ENCODE results near the gene PTN. TPM values are rescaled to one million over a fixed set of nuclear protein-coding genes. Genes with fewer than 3 reads are reported as not detected.

PTN gene
- total and polyA plus RNA-seq, 10 of the 15 experiments (the other 5 are each of a cell fraction or from before 2014, with no cell fraction given) = 0.09 to 1.2 (median 0.13) TPM; not detected in 7

DNA sequence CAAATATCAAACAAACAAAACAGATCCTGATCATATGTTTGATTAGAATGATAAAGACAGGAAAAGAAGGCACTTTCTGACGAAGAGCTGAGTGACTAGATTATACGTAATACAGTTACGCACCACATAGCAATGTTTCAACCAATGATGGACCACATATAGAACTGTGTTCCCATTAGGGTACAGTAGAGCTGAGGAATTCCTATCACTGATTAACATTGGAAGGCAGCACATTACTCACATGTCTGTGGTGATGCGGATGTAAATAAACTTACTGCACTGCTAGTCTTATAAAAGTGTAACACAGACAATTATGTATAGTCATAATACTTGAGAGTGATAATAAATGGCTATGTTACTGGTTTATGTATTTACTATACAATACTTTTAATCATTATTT is 98.3 kb downstream of the PTN start:
- Histone ChIP-seq H3K4me2 (ENCODE audit: control insufficient read depth, insufficient read depth) (no peak overlapping the region), H3K4me1 (ENCODE audit: control insufficient read depth, insufficient read depth, low read length) (no peaks in the 10 kb centered on the region), H2AFZ (ENCODE audit: control insufficient read depth, low read depth, low read length) (no peak overlapping the region), H3K79me2 (ENCODE audit: control insufficient read depth, insufficient read depth, low read length) (no peaks in the 10 kb centered on the region), H3K27ac (ENCODE audit: control insufficient read depth, insufficient read depth) (no peak overlapping the region), H3K36me3 (ENCODE audit: control insufficient read depth in 2 of 2, insufficient read depth in 2 of 2, low read length in 1 of 2) (no peaks in the 10 kb centered on the region), H3K4me3 (no peak overlapping the region), H3K9ac (ENCODE audit: control insufficient read depth, insufficient read depth, low read length) (no peak overlapping the region), H3K9me3 (replicated peaks; ENCODE audit: control insufficient read depth, insufficient read depth, low read length) (no peaks in the 10 kb centered on the region), H4K20me1 (ENCODE audit: control insufficient read depth, insufficient read depth) (no peaks in the 10 kb centered on the region), H3K27me3 (replicated peaks in 1 of 2; ENCODE audit: control insufficient read depth in 2 of 2, insufficient read depth in 2 of 2, low read length in 1 of 2) (no peaks in the 10 kb centered on the region)
- ChIA-PET RAD21 (ENCODE audit: unreplicated experiment) (no interaction called here), CTCF (interaction anchor here (1.0 kb wide), 1 partner anchor 8 kb away, joined by 3 read pairs; no protein-coding TSS in a partner anchor), SMC1A (ENCODE audit: uncharacterized antibody, unreplicated experiment) (interaction anchor here (0.6 kb wide), 2 partner anchors 36 to 49 kb away, joined by 3 read pairs; no protein-coding TSS in a partner anchor), POLR2A (no interaction called here)
- FAIRE-seq (no peak), DNase-seq (ENCODE audit: low read depth, low spot score) (no peak), ATAC-seq (no peak)
- WGBS (ENCODE audit: insufficient coverage, insufficient replicate concordance, low lambda C conversion rate, missing lambda C conversion rate) = 52% methylated on average over 4 of the region's 4 CpGs
- intact Hi-C loops (cut with micrococcal nuclease; ENCODE audit: unreplicated experiment) = no loop called here
- BruUV-seq (replicated peaks) = no TSS peak
- in situ Hi-C loops (cut with MboI) = no loop called here
- TF ChIP-seq SMARCA5 (IDR thresholded peaks at IDR 0.05) = no peak
- no peak for TF ChIP-seq SUZ12 (IDR thresholded peaks at IDR 0.05; ENCODE audit: unreplicated experiment)
- TF ChIP-seq, protein P1, sequence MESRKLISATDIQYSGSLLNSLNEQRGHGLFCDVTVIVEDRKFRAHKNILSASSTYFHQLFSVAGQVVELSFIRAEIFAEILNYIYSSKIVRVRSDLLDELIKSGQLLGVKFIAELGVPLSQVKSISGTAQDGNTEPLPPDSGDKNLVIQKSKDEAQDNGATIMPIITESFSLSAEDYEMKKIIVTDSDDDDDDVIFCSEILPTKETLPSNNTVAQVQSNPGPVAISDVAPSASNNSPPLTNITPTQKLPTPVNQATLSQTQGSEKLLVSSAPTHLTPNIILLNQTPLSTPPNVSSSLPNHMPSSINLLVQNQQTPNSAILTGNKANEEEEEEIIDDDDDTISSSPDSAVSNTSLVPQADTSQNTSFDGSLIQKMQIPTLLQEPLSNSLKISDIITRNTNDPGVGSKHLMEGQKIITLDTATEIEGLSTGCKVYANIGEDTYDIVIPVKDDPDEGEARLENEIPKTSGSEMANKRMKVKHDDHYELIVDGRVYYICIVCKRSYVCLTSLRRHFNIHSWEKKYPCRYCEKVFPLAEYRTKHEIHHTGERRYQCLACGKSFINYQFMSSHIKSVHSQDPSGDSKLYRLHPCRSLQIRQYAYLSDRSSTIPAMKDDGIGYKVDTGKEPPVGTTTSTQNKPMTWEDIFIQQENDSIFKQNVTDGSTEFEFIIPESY (IDR thresholded peaks at IDR 0.05) = no peak
- no peak for TF ChIP-seq KDM1A (IDR thresholded peaks at IDR 0.05; ENCODE audit: borderline replicate concordance)
- TF ChIP-seq, protein P2, sequence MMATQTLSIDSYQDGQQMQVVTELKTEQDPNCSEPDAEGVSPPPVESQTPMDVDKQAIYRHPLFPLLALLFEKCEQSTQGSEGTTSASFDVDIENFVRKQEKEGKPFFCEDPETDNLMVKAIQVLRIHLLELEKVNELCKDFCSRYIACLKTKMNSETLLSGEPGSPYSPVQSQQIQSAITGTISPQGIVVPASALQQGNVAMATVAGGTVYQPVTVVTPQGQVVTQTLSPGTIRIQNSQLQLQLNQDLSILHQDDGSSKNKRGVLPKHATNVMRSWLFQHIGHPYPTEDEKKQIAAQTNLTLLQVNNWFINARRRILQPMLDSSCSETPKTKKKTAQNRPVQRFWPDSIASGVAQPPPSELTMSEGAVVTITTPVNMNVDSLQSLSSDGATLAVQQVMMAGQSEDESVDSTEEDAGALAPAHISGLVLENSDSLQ (IDR thresholded peaks at IDR 0.05) = no peak
- no peak for TF ChIP-seq TCF7 (IDR thresholded peaks at IDR 0.05; ENCODE audit: borderline replicate concordance)
- TF ChIP-seq SMAD5 (IDR thresholded peaks at IDR 0.05; ENCODE audit: low read depth) = no peak
- no peak for TF ChIP-seq FOS (IDR thresholded peaks at IDR 0.05; ENCODE audit: borderline replicate concordance, extremely low read depth, insufficient read length)
- TF ChIP-seq, protein P3, sequence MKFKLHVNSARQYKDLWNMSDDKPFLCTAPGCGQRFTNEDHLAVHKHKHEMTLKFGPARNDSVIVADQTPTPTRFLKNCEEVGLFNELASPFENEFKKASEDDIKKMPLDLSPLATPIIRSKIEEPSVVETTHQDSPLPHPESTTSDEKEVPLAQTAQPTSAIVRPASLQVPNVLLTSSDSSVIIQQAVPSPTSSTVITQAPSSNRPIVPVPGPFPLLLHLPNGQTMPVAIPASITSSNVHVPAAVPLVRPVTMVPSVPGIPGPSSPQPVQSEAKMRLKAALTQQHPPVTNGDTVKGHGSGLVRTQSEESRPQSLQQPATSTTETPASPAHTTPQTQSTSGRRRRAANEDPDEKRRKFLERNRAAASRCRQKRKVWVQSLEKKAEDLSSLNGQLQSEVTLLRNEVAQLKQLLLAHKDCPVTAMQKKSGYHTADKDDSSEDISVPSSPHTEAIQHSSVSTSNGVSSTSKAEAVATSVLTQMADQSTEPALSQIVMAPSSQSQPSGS (IDR thresholded peaks at IDR 0.05; ENCODE audit: low read length) = no peak
- TF ChIP-seq POLR2AphosphoS5 (IDR thresholded peaks at IDR 0.05; ENCODE audit: low read length) = no peak
- no peak for TF ChIP-seq MTA2 (IDR thresholded peaks at IDR 0.05; ENCODE audit: low read depth)
- TF ChIP-seq HDAC2 (IDR thresholded peaks at IDR 0.05) = no peak
- TF ChIP-seq IKZF1 (conservative IDR thresholded peaks at IDR 0.05) = no peak
- TF ChIP-seq, protein P4, sequence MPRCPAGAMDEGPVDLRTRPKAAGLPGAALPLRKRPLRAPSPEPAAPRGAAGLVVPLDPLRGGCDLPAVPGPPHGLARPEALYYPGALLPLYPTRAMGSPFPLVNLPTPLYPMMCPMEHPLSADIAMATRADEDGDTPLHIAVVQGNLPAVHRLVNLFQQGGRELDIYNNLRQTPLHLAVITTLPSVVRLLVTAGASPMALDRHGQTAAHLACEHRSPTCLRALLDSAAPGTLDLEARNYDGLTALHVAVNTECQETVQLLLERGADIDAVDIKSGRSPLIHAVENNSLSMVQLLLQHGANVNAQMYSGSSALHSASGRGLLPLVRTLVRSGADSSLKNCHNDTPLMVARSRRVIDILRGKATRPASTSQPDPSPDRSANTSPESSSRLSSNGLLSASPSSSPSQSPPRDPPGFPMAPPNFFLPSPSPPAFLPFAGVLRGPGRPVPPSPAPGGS (IDR thresholded peaks at IDR 0.05; ENCODE audit: borderline replicate concordance, insufficient read depth, low read depth, low read length, poor library complexity, severe bottlenecking) = no peak
- TF ChIP-seq, protein P5, sequence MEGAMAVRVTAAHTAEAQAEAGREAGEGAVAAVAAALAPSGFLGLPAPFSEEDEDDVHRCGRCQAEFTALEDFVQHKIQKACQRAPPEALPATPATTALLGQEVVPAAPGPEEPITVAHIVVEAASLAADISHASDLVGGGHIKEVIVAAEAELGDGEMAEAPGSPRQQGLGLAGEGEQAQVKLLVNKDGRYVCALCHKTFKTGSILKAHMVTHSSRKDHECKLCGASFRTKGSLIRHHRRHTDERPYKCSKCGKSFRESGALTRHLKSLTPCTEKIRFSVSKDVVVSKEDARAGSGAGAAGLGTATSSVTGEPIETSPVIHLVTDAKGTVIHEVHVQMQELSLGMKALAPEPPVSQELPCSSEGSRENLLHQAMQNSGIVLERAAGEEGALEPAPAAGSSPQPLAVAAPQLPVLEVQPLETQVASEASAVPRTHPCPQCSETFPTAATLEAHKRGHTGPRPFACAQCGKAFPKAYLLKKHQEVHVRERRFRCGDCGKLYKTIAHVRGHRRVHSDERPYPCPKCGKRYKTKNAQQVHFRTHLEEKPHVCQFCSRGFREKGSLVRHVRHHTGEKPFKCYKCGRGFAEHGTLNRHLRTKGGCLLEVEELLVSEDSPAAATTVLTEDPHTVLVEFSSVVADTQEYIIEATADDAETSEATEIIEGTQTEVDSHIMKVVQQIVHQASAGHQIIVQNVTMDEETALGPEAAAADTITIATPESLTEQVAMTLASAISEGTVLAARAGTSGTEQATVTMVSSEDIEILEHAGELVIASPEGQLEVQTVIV (IDR thresholded peaks at IDR 0.05; ENCODE audit: borderline replicate concordance, partially characterized antibody) = no peak
